CD4-positive, alpha-beta memory T cell (primary cell): Measurements from ENCODE around the gene ZNF639. TPM values are rescaled to one million over a fixed set of nuclear protein-coding genes. Genes with fewer than 3 reads are reported as not detected.

Experiments
- polyA plus RNA-seq, 2 donors: library from polyadenylated mRNA; unstranded; fragments of 300-500 nt; fragmentation: Illumina TruSeq; gene quantifications; one replicate each; pipeline ENCODE4 v1.2.3, GENCODE V29; 2021
- total RNA-seq, 2 experiments: library from RNA; stranded (reverse); gene quantifications; one replicate each; pipeline ENCODE4 v1.2.3, GENCODE V29; 2021

ZNF639 gene
- total and polyA plus RNA-seq, 4 experiments from 2014 or later, result 43.2 to 70.1 (median 50.4) TPM

Other genes starting within 250 kb of the ZNF639 start
- 10 to 100 TPM; 45.5 to 47.2 TPM for gene PIK3CA, start 174.7 kb upstream of the ZNF639 start, total RNA-seq
- 10 to 100 TPM; 12.4 to 21.8 TPM for gene PIK3CA, start 174.7 kb upstream of the ZNF639 start, polyA plus RNA-seq
- 1 to 10 TPM in 1 of 2 experiments, under 1 TPM in 1; 0.87 to 1.7 TPM for gene KCNMB3, start 71.9 kb upstream of the ZNF639 start, total RNA-seq
- 1 to 10 TPM in 1 of 2 donors, under 1 TPM in 1; 0.13 to 1.7 TPM for gene KCNMB3, start 71.9 kb upstream of the ZNF639 start, polyA plus RNA-seq
- gene MFN1, start 24.7 kb downstream of the ZNF639 start, total RNA-seq, result 10 to 100 TPM; 52.0 to 58.3 TPM
- gene MFN1, start 24.7 kb downstream of the ZNF639 start, polyA plus RNA-seq, result 10 to 100 TPM in 1 of 2 donors, 1 to 10 TPM in 1; 8.3 to 13.3 TPM
- gene GNB4, start 128.4 kb downstream of the ZNF639 start, total RNA-seq, result under 1 TPM; 0.91 to 0.96 TPM
- under 1 TPM; 0.03 to 0.26 TPM for gene GNB4, start 128.4 kb downstream of the ZNF639 start, polyA plus RNA-seq
- gene ACTL6A, start 239.9 kb downstream of the ZNF639 start, total RNA-seq, result 10 to 100 TPM; 56.9 to 62.4 TPM
- gene ACTL6A, start 239.9 kb downstream of the ZNF639 start, polyA plus RNA-seq, result 10 to 100 TPM; 52.9 to 63.0 TPM